NCI-H2227 treated with DMSO at 0.1 percent for 48 hours (cell line): Measurements from ENCODE around the gene ZPBP.

ENCODE experiments used
- DNase-seq: peaks from one replicate; lab custom pipeline; 2025; lab: John Stamatoyannopoulos, UW

The ZPBP gene

GRCh38 chr7:50092579-50093491 lies at the start of gene ZPBP:
TSS of gene ZPBP (minus strand) at chr7:50093246. CDS start at chr7:50093194, 52 bp downstream.
- peak; percentile 17 for DNase-seq

GRCh38 chr7:50142425-50143017 lies 49.5 kb upstream of the ZPBP start:
- DNase-seq = peak; percentile 14

GRCh38 chr7:50141854-50142253 lies 48.8 kb upstream of the ZPBP start:
- DNase-seq = no peak

- no peak for DNase-seq
These were observed 48.1 kb upstream of the ZPBP start for GRCh38 chr7:50141131-50141530.

- DNase-seq = no peak
These were observed 47.6 kb upstream of the ZPBP start for GRCh38 chr7:50140688-50141087.

GRCh38 chr7:50138101-50138500 lies 45.1 kb upstream of the ZPBP start:
- no peak for DNase-seq

GRCh38 chr7:50125766-50126165 lies 32.7 kb upstream of the ZPBP start:
- DNase-seq = no peak

- DNase-seq = no peak
These were observed 28.2 kb upstream of the ZPBP start for GRCh38 chr7:50121286-50121685.

- DNase-seq = no peak
These were observed 27.0 kb upstream of the ZPBP start for GRCh38 chr7:50119815-50120637.

- DNase-seq = no peak
These were observed 19.2 kb upstream of the ZPBP start for GRCh38 chr7:50112250-50112649.

GRCh38 chr7:50101873-50102272 lies 8.8 kb upstream of the ZPBP start:
- DNase-seq = no peak

GRCh38 chr7:50095634-50096033 lies 2.6 kb upstream of the ZPBP start:
- no peak for DNase-seq

GRCh38 chr7:50088463-50089129 lies 4.5 kb downstream of the ZPBP start:
- DNase-seq = no peak

- no peak for DNase-seq
These were observed 7.7 kb downstream of the ZPBP start for GRCh38 chr7:50085344-50085743.

- DNase-seq = no peak
These were observed 20.0 kb downstream of the ZPBP start for GRCh38 chr7:50073093-50073492.

- DNase-seq = no peak
These were observed 23.4 kb downstream of the ZPBP start for GRCh38 chr7:50069613-50070012.

- DNase-seq = no peak
These were observed 24.0 kb downstream of the ZPBP start for GRCh38 chr7:50068850-50069551.

GRCh38 chr7:50068026-50068425 lies 25.0 kb downstream of the ZPBP start:
- DNase-seq = no peak

- DNase-seq = no peak
These were observed 30.1 kb downstream of the ZPBP start for GRCh38 chr7:50062951-50063350.

GRCh38 chr7:50056131-50056530 lies 36.9 kb downstream of the ZPBP start:
- DNase-seq = no peak

- DNase-seq = no peak
These were observed 45.3 kb downstream of the ZPBP start for GRCh38 chr7:50047716-50048115.
